ENCODE results near the gene NKX2-8. TPM values are rescaled to one million over a fixed set of nuclear protein-coding genes. Genes with fewer than 3 reads are reported as not detected.

The NKX2-8 gene
- total and polyA plus RNA-seq, 2 experiments from 2014 or later: 0.83 TPM; not detected in 1

DNA sequence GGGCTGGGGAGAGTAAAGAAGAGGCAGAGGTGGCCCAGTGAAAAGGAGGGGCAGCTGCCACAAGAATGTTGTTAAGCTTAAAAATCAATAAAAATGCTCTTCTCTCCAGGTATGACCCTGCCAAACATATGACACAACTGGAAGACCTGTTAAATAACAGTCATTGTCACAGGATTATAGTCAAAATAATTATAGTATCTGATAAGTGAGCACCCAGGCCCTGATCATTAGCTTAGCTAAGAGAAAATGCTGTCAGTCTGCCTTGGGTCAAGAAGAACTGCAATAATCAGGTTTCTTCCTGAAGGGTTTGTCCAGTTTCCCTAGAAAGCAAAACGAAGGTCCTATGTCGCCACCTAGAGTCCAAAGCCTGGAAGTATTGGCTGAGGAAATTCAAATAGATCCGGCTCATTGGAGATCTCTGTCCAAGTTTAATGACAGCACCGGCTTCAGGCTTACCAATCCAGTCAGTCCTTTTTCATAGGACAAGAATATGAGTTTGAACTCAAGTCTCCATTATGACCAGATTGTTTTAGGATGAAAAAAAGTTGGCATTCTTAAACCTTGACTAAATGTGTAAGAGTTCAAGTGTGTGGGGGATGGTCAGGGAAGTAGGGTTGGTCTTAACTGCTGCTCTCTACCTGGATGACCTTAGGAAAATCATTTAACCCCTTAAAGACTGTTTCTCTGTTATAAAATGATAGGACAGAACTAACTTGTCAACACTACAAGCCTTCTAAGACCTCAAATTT is 22.5 kb upstream of the NKX2-8 start (continued):
- TF ChIP-seq, protein P1, sequence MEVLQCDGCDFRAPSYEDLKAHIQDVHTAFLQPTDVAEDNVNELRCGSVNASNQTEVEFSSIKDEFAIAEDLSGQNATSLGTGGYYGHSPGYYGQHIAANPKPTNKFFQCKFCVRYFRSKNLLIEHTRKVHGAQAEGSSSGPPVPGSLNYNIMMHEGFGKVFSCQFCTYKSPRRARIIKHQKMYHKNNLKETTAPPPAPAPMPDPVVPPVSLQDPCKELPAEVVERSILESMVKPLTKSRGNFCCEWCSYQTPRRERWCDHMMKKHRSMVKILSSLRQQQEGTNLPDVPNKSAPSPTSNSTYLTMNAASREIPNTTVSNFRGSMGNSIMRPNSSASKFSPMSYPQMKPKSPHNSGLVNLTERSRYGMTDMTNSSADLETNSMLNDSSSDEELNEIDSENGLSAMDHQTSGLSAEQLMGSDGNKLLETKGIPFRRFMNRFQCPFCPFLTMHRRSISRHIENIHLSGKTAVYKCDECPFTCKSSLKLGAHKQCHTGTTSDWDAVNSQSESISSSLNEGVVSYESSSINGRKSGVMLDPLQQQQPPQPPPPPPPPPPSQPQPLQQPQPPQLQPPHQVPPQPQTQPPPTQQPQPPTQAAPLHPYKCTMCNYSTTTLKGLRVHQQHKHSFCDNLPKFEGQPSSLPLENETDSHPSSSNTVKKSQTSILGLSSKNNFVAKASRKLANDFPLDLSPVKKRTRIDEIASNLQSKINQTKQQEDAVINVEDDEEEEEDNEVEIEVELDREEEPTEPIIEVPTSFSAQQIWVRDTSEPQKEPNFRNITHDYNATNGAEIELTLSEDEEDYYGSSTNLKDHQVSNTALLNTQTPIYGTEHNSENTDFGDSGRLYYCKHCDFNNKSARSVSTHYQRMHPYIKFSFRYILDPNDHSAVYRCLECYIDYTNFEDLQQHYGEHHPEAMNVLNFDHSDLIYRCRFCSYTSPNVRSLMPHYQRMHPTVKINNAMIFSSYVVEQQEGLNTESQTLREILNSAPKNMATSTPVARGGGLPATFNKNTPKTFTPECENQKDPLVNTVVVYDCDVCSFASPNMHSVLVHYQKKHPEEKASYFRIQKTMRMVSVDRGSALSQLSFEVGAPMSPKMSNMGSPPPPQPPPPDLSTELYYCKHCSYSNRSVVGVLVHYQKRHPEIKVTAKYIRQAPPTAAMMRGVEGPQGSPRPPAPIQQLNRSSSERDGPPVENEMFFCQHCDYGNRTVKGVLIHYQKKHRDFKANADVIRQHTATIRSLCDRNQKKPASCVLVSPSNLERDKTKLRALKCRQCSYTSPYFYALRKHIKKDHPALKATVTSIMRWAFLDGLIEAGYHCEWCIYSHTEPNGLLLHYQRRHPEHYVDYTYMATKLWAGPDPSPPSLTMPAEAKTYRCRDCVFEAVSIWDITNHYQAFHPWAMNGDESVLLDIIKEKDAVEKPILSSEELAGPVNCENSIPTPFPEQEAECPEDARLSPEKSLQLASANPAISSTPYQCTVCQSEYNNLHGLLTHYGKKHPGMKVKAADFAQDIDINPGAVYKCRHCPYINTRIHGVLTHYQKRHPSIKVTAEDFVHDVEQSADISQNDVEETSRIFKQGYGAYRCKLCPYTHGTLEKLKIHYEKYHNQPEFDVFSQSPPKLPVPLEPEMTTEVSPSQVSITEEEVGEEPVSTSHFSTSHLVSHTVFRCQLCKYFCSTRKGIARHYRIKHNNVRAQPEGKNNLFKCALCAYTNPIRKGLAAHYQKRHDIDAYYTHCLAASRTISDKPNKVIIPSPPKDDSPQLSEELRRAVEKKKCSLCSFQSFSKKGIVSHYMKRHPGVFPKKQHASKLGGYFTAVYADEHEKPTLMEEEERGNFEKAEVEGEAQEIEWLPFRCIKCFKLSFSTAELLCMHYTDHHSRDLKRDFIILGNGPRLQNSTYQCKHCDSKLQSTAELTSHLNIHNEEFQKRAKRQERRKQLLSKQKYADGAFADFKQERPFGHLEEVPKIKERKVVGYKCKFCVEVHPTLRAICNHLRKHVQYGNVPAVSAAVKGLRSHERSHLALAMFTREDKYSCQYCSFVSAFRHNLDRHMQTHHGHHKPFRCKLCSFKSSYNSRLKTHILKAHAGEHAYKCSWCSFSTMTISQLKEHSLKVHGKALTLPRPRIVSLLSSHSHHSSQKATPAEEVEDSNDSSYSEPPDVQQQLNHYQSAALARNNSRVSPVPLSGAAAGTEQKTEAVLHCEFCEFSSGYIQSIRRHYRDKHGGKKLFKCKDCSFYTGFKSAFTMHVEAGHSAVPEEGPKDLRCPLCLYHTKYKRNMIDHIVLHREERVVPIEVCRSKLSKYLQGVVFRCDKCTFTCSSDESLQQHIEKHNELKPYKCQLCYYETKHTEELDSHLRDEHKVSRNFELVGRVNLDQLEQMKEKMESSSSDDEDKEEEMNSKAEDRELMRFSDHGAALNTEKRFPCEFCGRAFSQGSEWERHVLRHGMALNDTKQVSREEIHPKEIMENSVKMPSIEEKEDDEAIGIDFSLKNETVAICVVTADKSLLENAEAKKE (CRISPR knock-in tag; IDR thresholded peaks at IDR 0.05): no peak
- TF ChIP-seq ZNF331 (CRISPR knock-in tag; IDR thresholded peaks at IDR 0.05; ENCODE audit: low read depth): no peak
- no peak for TF ChIP-seq POLR2AphosphoS5 (IDR thresholded peaks at IDR 0.05; ENCODE audit: low read depth)
- no peak for TF ChIP-seq EZH2 (IDR thresholded peaks at IDR 0.05; ENCODE audit: low read depth, unreplicated experiment)
- no peak for TF ChIP-seq JUNB (IDR thresholded peaks at IDR 0.05; ENCODE audit: unreplicated experiment)
- TF ChIP-seq, protein P2, sequence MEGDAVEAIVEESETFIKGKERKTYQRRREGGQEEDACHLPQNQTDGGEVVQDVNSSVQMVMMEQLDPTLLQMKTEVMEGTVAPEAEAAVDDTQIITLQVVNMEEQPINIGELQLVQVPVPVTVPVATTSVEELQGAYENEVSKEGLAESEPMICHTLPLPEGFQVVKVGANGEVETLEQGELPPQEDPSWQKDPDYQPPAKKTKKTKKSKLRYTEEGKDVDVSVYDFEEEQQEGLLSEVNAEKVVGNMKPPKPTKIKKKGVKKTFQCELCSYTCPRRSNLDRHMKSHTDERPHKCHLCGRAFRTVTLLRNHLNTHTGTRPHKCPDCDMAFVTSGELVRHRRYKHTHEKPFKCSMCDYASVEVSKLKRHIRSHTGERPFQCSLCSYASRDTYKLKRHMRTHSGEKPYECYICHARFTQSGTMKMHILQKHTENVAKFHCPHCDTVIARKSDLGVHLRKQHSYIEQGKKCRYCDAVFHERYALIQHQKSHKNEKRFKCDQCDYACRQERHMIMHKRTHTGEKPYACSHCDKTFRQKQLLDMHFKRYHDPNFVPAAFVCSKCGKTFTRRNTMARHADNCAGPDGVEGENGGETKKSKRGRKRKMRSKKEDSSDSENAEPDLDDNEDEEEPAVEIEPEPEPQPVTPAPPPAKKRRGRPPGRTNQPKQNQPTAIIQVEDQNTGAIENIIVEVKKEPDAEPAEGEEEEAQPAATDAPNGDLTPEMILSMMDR (conservative IDR thresholded peaks at IDR 0.05; ENCODE audit: low read depth in 2 of 2): peak; percentile 83 to 86

DNA sequence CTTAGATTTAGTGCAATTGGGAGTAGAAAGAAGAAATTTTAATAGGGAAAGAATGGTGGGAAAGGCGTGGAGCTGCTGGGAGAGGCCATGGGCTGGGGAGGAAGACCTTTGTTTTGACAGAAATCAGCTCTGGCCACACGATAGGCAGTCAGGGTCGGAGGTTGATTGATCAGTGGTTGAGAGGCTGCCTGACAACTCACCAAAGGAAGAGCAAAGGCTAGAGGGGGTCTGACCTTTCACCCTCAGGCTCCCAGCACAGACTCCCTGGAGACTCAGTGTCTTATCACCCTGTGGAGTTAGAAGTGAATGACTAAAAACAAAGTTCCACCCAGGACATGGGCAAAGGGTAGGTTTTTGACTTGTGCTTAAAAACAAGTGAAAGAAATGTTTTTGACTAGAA is 18.0 kb upstream of the NKX2-8 start:
- H2AFZ ChIP-seq: 0 out of 2 replicates have a peak overlapping the region, but pooled peaks have one; percentile 1
- TF ChIP-seq, protein P2 (conservative IDR thresholded peaks at IDR 0.05; ENCODE audit: low read depth in 2 of 2): no peak
- TF ChIP-seq POLR2AphosphoS5 (IDR thresholded peaks at IDR 0.05; ENCODE audit: low read depth) (no peak), EZH2phosphoT487 (IDR thresholded peaks at IDR 0.05; ENCODE audit: unreplicated experiment) (no peak)
- TF ChIP-seq, protein P3, sequence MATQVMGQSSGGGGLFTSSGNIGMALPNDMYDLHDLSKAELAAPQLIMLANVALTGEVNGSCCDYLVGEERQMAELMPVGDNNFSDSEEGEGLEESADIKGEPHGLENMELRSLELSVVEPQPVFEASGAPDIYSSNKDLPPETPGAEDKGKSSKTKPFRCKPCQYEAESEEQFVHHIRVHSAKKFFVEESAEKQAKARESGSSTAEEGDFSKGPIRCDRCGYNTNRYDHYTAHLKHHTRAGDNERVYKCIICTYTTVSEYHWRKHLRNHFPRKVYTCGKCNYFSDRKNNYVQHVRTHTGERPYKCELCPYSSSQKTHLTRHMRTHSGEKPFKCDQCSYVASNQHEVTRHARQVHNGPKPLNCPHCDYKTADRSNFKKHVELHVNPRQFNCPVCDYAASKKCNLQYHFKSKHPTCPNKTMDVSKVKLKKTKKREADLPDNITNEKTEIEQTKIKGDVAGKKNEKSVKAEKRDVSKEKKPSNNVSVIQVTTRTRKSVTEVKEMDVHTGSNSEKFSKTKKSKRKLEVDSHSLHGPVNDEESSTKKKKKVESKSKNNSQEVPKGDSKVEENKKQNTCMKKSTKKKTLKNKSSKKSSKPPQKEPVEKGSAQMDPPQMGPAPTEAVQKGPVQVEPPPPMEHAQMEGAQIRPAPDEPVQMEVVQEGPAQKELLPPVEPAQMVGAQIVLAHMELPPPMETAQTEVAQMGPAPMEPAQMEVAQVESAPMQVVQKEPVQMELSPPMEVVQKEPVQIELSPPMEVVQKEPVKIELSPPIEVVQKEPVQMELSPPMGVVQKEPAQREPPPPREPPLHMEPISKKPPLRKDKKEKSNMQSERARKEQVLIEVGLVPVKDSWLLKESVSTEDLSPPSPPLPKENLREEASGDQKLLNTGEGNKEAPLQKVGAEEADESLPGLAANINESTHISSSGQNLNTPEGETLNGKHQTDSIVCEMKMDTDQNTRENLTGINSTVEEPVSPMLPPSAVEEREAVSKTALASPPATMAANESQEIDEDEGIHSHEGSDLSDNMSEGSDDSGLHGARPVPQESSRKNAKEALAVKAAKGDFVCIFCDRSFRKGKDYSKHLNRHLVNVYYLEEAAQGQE (IDR thresholded peaks at IDR 0.05; ENCODE audit: unreplicated experiment): no peak

More for the DNA sequence above, 18.0 kb upstream of the NKX2-8 start:
- Mint-ChIP-seq H3K9me3 (no peaks in the 10 kb centered on the region), H3K4me1 (peaks cover 12% of the 10 kb centered on the region), H3K27ac (no peak overlapping the region), H3K36me3 (ENCODE audit: low read depth) (no peaks in the 10 kb centered on the region), H3K4me3 (no peak overlapping the region), H3K27me3 (ENCODE audit: insufficient read depth, low read depth, poor library complexity) (peaks cover 11% of the 10 kb centered on the region)
- H3F3A ChIP-seq (replicated peaks; ENCODE audit: low read depth): no peaks in the 10 kb centered on the region
- no peak overlapping the region for H3K4me3 ChIP-seq
- ATAC-seq (peak; percentile 59), DNase-seq (ENCODE audit: low spot score) (peak; percentile 23)
- H3K79me2 ChIP-seq (replicated peaks; ENCODE audit: insufficient read depth): no peaks in the 10 kb centered on the region
- no peak overlapping the region for H3K27ac ChIP-seq (ENCODE audit: low read depth)
- peaks cover 21% of the 10 kb centered on the region for H3K4me1 ChIP-seq (ENCODE audit: insufficient read depth)
- peaks cover 18% of the 10 kb centered on the region for H3K27me3 ChIP-seq (ENCODE audit: insufficient read depth)
- H3K9me2 ChIP-seq (ENCODE audit: insufficient read depth): no peaks in the 10 kb centered on the region
- H3K4me2 ChIP-seq: no peak overlapping the region
- no peaks in the 10 kb centered on the region for H3K36me3 ChIP-seq (ENCODE audit: insufficient read depth)
- no peaks in the 10 kb centered on the region for H4K20me1 ChIP-seq (replicated peaks; ENCODE audit: insufficient read depth)
